PFSK-1 (cell line): ENCODE results near the gene GALNT18.

Experiments used
- FOXP2 ChIP-seq: optimal IDR thresholded peaks from 2 replicates; pipeline ENCODE3; 2011; ENCODE audit warnings: borderline replicate concordance, control low read depth, inconsistent platforms; ENCODE audit not compliant: insufficient read depth; ENCODE audit errors: extremely low read length, extremely low read depth
- POLR2AphosphoS5 ChIP-seq: IDR thresholded peaks from 2 replicates; pipeline ENCODE4 v1.6.1; 2012; ENCODE audit warnings: low read depth, mild to moderate bottlenecking, control low read depth, low read length, moderate library complexity
- SIN3A ChIP-seq: IDR thresholded peaks from 2 replicates; pipeline ENCODE4 v1.6.1; 2012; ENCODE audit warnings: mild to moderate bottlenecking, low read length, moderate library complexity, borderline replicate concordance; ENCODE audit not compliant: insufficient read depth
- TAF1 ChIP-seq: IDR thresholded peaks from 2 replicates; pipeline ENCODE4 v1.6.1; 2012; ENCODE audit warnings: low read length, control low read depth, borderline replicate concordance; ENCODE audit not compliant: insufficient read depth
- TF ChIP-seq, protein P1 (sequence below), 2 experiments: IDR thresholded peaks; 2 replicates each; pipeline versions ENCODE4 v1.6.1 to v1.8.0; 2011 to 2012; ENCODE audit warnings: low read depth in 2 of 2, low read length in 2 of 2, control low read depth in 1 of 2, inconsistent platforms in 1 of 2, mild to moderate bottlenecking in 1 of 2, moderate library complexity in 1 of 2; ENCODE audit not compliant: insufficient read depth in 1 of 2

Gene GALNT18

DNA sequence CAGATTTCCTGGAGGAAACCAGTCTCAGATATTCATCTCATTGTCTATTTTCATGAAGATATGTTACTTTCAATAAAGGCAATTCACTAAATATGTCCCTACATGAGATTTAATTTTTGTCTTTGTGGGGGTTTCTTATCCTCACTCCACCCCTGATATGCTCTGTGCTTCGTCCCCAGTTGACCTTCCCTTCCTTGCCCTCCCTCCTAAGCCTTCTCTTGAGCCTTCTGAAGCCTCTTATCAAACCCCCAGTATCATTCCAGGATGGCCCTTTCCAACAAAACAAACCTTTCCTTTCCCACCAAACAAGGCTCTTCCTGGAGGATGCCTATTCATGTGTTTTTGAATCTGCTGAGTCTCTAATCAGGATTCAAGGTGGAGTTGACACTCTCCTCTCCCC lies 313.6 kb downstream of the GALNT18 start:
- no peak for TF ChIP-seq SIN3A
- TF ChIP-seq TAF1: no peak
- TF ChIP-seq POLR2AphosphoS5: no peak
- TF ChIP-seq FOXP2: no peak
- TF ChIP-seq, protein P1, sequence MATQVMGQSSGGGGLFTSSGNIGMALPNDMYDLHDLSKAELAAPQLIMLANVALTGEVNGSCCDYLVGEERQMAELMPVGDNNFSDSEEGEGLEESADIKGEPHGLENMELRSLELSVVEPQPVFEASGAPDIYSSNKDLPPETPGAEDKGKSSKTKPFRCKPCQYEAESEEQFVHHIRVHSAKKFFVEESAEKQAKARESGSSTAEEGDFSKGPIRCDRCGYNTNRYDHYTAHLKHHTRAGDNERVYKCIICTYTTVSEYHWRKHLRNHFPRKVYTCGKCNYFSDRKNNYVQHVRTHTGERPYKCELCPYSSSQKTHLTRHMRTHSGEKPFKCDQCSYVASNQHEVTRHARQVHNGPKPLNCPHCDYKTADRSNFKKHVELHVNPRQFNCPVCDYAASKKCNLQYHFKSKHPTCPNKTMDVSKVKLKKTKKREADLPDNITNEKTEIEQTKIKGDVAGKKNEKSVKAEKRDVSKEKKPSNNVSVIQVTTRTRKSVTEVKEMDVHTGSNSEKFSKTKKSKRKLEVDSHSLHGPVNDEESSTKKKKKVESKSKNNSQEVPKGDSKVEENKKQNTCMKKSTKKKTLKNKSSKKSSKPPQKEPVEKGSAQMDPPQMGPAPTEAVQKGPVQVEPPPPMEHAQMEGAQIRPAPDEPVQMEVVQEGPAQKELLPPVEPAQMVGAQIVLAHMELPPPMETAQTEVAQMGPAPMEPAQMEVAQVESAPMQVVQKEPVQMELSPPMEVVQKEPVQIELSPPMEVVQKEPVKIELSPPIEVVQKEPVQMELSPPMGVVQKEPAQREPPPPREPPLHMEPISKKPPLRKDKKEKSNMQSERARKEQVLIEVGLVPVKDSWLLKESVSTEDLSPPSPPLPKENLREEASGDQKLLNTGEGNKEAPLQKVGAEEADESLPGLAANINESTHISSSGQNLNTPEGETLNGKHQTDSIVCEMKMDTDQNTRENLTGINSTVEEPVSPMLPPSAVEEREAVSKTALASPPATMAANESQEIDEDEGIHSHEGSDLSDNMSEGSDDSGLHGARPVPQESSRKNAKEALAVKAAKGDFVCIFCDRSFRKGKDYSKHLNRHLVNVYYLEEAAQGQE (IDR thresholded peaks at IDR 0.05; ENCODE audit: insufficient read depth in 1 of 2, low read depth in 2 of 2, low read length in 2 of 2): no peak

GRCh38 chr11:11306855-11307254 lies 314.9 kb downstream of the GALNT18 start:
- TF ChIP-seq TAF1 (no peak), POLR2AphosphoS5 (no peak), FOXP2 (no peak), SIN3A (no peak)
- TF ChIP-seq, protein P1 (IDR thresholded peaks at IDR 0.05; ENCODE audit: insufficient read depth in 1 of 2, low read depth in 2 of 2, low read length in 2 of 2): no peak

DNA sequence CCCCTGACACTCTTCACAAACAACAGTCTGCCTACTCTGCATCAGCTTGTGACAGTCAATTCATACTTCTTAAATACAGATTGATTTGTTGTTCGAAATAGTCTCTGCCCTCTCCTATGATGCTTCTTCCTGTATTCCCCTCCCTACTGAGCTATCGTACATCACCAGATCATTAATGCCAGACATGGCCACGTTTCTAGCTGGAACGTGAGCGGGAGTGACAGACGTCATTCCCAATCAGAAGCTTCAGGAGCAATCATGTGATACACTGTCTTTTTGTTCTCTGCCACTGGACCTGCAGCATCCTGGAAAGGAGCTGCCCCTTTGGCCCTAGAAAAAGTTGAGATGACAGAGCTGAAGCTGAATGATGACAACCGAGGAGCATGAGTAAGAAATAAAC lies 317.3 kb downstream of the GALNT18 start:
- TF ChIP-seq, protein P1 (IDR thresholded peaks at IDR 0.05; ENCODE audit: insufficient read depth in 1 of 2, low read depth in 2 of 2, low read length in 2 of 2): no peak
- no peak for TF ChIP-seq TAF1
- no peak for TF ChIP-seq SIN3A
- no peak for TF ChIP-seq POLR2AphosphoS5
- TF ChIP-seq FOXP2: no peak

GRCh38 chr11:11302565-11302964 lies 319.2 kb downstream of the GALNT18 start:
- TF ChIP-seq TAF1 (no peak), SIN3A (no peak), POLR2AphosphoS5 (no peak), FOXP2 (no peak)
- TF ChIP-seq, protein P1 (IDR thresholded peaks at IDR 0.05; ENCODE audit: insufficient read depth in 1 of 2, low read depth in 2 of 2, low read length in 2 of 2): no peak

DNA sequence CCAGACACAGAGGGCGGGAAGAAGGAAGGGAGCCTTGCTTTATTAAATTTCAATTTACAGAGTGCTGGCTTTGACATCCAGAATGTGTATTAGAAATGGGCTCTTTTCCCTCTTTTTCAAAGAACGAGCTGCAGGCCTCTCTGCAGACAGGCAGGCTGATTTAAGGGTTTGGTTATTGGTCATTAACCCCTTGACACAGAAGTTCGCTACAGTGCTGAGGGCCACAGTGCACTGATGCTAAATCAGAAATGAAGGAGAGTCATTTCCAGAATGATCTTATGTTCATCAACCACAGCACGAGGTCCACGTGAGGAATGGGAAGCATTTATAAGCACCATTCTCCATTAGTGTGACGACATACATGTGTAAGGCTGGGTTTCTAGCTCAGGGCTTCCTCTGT lies 320.6 kb downstream of the GALNT18 start:
- TF ChIP-seq SIN3A: no peak
- TF ChIP-seq FOXP2: no peak
- no peak for TF ChIP-seq TAF1
- TF ChIP-seq POLR2AphosphoS5: no peak
- TF ChIP-seq, protein P1 (IDR thresholded peaks at IDR 0.05; ENCODE audit: insufficient read depth in 1 of 2, low read depth in 2 of 2, low read length in 2 of 2): no peak
